SIG-M5 (cell line): ENCODE measurements around the gene MAG.

ENCODE experiments used
- DNase-seq: peaks from one replicate; lab custom pipeline; 2025; lab: John Stamatoyannopoulos, UW

MAG gene

GRCh38 chr19:35299523-35300338, 7.8 kb downstream of the MAG start:
- no peak for DNase-seq

DNA sequence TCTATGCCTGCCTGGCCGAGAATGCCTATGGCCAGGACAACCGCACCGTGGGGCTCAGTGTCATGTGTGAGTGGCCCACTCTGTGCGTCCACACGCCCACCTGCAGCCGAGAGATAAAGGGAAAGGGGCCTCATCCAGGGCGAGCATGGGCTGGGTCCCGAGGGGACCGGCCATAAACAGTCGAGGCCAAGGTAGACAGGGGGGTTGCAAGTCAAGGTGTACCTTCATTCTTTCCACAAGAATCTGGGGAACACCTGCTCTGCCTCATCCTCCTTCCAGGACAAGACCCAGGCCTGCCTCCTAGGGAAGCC, 8.3 kb downstream of the MAG start:
- no peak for DNase-seq

GRCh38 chr19:35301961-35302360, 10.0 kb downstream of the MAG start:
- no peak for DNase-seq

DNA sequence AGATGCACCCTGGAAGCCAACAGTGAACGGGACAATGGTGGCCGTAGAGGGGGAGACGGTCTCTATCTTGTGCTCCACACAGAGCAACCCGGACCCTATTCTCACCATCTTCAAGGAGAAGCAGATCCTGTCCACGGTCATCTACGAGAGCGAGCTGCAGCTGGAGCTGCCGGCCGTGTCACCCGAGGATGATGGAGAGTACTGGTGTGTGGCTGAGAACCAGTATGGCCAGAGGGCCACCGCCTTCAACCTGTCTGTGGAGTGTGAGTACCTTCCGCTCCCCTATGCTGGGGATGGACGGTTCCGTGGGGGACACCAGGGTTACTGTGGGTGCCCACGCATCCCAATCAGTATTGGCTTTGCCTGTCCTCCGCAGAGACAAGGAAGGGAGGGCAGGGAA, 10.5 kb downstream of the MAG start:
- DNase-seq: no peak

GRCh38 chr19:35303357-35303915, 11.5 kb downstream of the MAG start:
- DNase-seq: no peak

DNA sequence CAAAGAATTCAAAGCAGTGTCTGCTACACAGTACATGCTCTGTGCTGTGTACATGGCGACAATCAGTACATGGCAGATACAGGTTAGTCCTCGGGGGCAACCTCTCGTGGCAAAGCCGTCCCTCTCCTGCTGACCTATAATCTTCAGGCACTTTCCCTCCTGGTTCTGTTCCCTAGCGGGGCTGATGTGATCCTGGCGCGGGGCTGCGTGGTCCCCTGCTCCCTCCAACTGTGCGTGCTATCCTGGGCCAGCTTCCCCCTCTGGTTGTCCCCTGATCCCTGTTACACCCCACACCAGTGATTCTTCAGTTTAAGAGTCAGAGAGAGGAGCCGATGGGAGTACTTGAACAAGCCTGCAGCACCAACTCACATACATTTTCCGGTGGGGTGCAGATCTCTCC, 12.1 kb downstream of the MAG start:
- DNase-seq: no peak

- DNase-seq: no peak
Measured at GRCh38 chr19:35305181-35305580, 13.2 kb downstream of the MAG start.

- DNase-seq: no peak
Measured at GRCh38 chr19:35306473-35307246, 14.7 kb downstream of the MAG start.

- DNase-seq: no peak
Measured at GRCh38 chr19:35307931-35308330, 16.0 kb downstream of the MAG start.

GRCh38 chr19:35308910-35309309, 16.9 kb downstream of the MAG start:
- no peak for DNase-seq

- no peak for DNase-seq
Measured at GRCh38 chr19:35309481-35310279, 17.7 kb downstream of the MAG start.

GRCh38 chr19:35310331-35310730, 18.4 kb downstream of the MAG start:
- DNase-seq: no peak

DNA sequence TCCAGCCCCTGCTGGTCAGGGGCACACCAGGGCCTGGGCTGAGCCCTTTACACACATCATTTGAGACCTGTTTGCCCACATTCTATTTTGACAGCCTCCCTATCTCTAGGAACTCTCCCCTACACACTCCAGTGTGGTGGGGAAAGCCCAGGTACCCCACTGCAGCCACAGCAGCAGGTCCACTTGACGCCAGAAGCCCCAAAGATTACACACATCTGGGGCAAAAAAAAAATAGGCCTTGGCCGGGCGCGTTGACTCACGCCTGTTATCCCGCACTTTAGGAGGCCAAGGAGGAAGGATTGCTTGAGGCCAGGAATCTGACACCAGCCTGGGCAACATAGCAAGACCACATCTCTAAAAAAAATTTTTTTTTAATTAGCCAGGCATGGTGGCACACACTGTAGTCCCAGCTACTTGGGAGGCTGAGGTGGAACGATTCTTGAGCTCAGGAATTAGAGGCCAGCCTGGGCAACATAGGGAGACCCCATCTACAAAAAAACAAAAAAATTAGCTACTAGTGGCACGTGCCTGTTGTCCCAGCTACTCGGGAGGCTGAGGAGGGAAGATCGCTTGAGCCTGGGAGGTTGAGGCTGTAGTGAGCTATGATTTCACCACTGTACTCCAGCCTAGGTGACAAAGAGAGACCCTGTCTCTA, 19.0 kb downstream of the MAG start:
- DNase-seq: no peak

- DNase-seq: no peak
Measured at GRCh38 chr19:35311901-35312665, 20.1 kb downstream of the MAG start.

DNA sequence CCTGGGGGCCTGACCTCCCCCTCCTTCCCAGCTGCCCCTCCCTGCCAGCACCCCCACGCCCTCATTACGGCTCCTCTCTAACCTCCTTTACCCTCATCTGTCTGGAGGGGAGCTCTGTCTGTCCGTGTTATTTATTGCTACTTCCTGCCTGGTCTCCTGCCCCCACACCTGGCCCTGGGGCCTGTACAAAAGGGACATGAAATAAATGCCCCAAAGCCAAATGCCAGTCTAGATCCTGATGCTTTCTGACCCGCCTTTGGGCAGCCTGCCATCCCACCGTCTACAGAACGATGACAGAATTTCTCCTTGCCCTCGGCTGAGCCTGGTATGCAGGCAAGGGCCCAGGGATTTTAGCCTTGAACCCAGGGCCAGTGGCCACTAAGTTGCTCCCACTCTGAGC, 21.6 kb downstream of the MAG start:
- DNase-seq: no peak

GRCh38 chr19:35314031-35314430, 22.1 kb downstream of the MAG start:
- no peak for DNase-seq

DNA sequence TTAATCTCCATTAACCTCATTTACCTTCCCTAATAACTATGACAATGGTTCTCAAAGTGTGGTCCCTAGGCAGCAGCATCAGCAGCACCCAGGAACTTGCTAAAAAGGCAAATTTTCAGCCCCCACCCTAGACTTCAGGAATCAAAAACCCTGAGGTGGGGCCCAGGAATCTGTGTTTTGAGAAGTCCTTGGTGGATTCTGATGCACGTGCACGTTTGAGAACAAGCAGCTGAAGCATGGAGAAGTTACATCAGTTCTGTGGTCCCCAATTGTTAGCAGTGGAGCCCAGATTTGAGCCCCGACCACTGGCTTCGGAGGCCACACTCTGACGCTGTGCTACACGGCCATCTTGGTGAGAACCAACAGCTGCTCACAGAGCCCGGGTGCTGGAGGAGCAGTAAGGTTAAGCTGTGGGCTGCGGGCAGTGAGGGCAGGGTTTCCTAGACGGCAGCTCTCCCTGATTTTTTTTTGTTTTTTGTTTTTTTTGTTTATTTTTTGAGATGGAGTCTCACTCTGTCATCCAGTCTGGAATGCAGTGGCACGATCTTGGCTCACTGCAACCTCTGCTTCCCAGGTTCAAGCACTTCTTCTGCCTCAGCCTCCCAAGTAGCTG, 23.0 kb downstream of the MAG start:
- no peak for DNase-seq

DNA sequence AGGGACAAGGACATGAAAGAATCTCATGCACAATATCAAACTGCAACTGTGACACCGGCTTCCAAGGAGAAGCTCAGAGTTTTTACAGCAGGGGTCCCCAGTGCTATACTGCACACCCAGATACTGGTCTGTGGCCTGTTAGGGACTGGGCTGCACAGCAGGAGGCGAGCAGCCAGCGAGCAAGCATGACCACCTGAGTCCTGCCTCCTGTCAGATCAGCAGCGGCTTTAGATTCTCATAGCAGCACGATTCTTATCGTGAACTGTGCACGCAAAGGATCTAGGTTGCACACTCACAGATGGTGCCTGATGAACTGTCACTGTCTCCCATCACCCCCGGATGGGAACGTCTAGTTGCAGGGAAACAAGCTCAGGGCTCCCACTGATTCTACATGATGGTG, 23.9 kb downstream of the MAG start:
- no peak for DNase-seq

GRCh38 chr19:35316560-35316959, 24.6 kb downstream of the MAG start:
- no peak for DNase-seq

DNA sequence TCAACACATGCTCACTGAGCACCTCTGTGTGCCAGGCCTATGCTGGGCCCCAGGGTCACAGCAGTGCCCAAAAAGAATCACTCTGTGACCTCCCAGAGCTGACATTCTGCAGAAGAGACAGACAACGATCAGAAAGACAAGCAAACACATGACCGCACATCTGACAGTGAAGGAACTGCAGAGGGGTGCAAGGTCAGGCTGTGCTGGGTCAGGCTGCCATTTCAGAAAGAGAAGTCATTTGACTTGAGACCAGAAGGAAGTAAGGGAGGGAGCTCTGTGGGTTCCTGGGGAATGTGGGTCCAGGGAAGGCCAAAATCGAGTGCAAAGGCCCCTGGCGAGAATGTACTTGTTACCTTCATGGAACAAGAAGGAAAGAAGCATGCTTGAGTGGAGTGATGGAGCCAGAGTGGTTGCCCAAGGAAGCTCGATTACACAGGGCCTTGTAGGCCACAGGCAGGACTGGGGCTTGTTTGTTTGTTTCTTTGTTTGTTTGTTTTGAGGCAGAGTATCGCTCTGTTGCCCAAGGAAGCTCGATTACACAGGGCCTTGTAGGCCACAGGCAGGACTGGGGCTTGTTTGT, 25.6 kb downstream of the MAG start:
- DNase-seq: no peak
